Glomerular visceral epithelial cell (primary cell): ENCODE data around the gene TMEM204.

Source experiments
- DNase-seq: peaks from one replicate; pipeline ENCODE4 v3.0.0-alpha.2; 2016; ENCODE audit errors: extremely low spot score

The TMEM204 gene

GRCh38 chr16:1538804-1539520 is 5.5 kb downstream of the TMEM204 start:
- DNase-seq = no peak

- DNase-seq = no peak
Observed at GRCh38 chr16:1539720-1540555, 6.5 kb downstream of the TMEM204 start.

GRCh38 chr16:1540556-1540855 is 7.0 kb downstream of the TMEM204 start:
- no peak for DNase-seq

- DNase-seq = no peak
Observed at GRCh38 chr16:1541293-1542165, 8.1 kb downstream of the TMEM204 start.

GRCh38 chr16:1542166-1542500 is 8.7 kb downstream of the TMEM204 start:
- DNase-seq = no peak

- no peak for DNase-seq
Observed at GRCh38 chr16:1542533-1542932, 9.1 kb downstream of the TMEM204 start.

- peak; percentile 48 for DNase-seq
Observed at GRCh38 chr16:1543085-1543896, 9.8 kb downstream of the TMEM204 start.

GRCh38 chr16:1545044-1546040 is 11.9 kb downstream of the TMEM204 start:
- no peak for DNase-seq

GRCh38 chr16:1546430-1546829 is 13.0 kb downstream of the TMEM204 start:
- no peak for DNase-seq

- no peak for DNase-seq
Observed at GRCh38 chr16:1548233-1548632, 14.8 kb downstream of the TMEM204 start.

- no peak for DNase-seq
Observed at GRCh38 chr16:1548727-1549126, 15.3 kb downstream of the TMEM204 start.

- DNase-seq = no peak
Observed at GRCh38 chr16:1550069-1550468, 16.6 kb downstream of the TMEM204 start.

GRCh38 chr16:1550696-1551095 is 17.2 kb downstream of the TMEM204 start:
- no peak for DNase-seq

- no peak for DNase-seq
Observed at GRCh38 chr16:1551166-1551565, 17.7 kb downstream of the TMEM204 start.

GRCh38 chr16:1552129-1552528 is 18.7 kb downstream of the TMEM204 start:
- no peak for DNase-seq

GRCh38 chr16:1553946-1554825 is 20.7 kb downstream of the TMEM204 start:
- DNase-seq = no peak

- no peak for DNase-seq
Observed at GRCh38 chr16:1554826-1555445, 21.5 kb downstream of the TMEM204 start.

GRCh38 chr16:1556254-1556653 is 22.8 kb downstream of the TMEM204 start:
- no peak for DNase-seq

- DNase-seq = no peak
Observed at GRCh38 chr16:1557074-1557473, 23.6 kb downstream of the TMEM204 start.
